ENCODE measurements around the gene CCNB2. TPM values are rescaled to one million over a fixed set of nuclear protein-coding genes. Genes with fewer than 3 reads are reported as not detected.
"Not testable (repeated sequence)": the region's sequence is repeated elsewhere in the genome, so short reads cannot be mapped to it uniquely, and the experiment has no call there.

The CCNB2 gene
- total RNA-seq, 1 donor from 2014 or later: 57.5 TPM

DNA sequence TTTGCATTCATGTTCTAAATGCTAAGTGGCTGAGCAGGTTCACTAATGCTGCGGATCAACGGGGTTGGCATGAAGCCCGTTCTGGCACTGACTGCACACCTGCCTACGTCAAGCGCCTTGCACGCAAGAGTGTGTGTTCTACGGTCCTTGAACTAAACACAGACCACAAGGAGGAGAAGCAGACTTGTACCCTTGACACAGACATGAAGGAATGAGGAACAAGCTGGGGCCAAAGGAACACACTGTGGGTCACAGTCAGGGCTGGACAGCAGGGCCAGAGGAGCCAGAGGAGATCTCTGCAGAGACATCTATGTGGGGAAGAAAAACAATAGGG is 53.7 kb downstream of the CCNB2 start:
- intact Hi-C loops (cut with micrococcal nuclease): no loop called here
- Mint-ChIP-seq H3K27ac (no peak overlapping the region), H3K27me3 (ENCODE audit: low read depth) (no peaks in the 10 kb centered on the region), H3K4me1 (ENCODE audit: low read depth) (no peaks in the 10 kb centered on the region), H3K9me3 (no peaks in the 10 kb centered on the region), H3K36me3 (ENCODE audit: low read depth) (peaks cover 26% of the 10 kb centered on the region), H3K4me3 (ENCODE audit: low read depth) (no peak overlapping the region)
- no peak for DNase-seq (ENCODE audit: low spot score)

DNA sequence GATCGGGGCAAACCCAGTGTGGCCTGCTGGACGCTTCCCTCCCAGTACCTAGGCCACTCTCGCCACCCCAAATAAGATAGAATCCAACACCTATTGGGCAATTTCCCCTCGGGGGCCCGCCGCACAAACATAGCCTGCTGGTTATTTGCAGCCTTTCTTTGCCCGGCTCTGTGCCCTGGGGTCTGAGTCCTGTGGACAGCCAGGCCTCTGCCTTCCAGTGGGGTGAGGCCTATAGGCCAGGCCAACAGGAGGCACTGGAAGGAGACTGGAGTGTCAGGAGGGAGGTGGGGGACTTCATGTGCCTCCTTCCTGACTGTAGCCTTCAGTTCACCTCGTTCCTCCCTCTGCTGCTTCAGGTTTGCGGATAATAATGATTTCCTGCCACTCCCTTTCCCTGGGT is 54.3 kb downstream of the CCNB2 start:
- Mint-ChIP-seq H3K27ac (no peak overlapping the region), H3K4me3 (ENCODE audit: low read depth) (no peak overlapping the region), H3K36me3 (ENCODE audit: low read depth) (peaks cover 30% of the 10 kb centered on the region), H3K9me3 (no peaks in the 10 kb centered on the region), H3K27me3 (ENCODE audit: low read depth) (no peaks in the 10 kb centered on the region), H3K4me1 (ENCODE audit: low read depth) (no peaks in the 10 kb centered on the region)
- DNase-seq (ENCODE audit: low spot score): no peak
- intact Hi-C loops (cut with micrococcal nuclease): no loop called here

DNA sequence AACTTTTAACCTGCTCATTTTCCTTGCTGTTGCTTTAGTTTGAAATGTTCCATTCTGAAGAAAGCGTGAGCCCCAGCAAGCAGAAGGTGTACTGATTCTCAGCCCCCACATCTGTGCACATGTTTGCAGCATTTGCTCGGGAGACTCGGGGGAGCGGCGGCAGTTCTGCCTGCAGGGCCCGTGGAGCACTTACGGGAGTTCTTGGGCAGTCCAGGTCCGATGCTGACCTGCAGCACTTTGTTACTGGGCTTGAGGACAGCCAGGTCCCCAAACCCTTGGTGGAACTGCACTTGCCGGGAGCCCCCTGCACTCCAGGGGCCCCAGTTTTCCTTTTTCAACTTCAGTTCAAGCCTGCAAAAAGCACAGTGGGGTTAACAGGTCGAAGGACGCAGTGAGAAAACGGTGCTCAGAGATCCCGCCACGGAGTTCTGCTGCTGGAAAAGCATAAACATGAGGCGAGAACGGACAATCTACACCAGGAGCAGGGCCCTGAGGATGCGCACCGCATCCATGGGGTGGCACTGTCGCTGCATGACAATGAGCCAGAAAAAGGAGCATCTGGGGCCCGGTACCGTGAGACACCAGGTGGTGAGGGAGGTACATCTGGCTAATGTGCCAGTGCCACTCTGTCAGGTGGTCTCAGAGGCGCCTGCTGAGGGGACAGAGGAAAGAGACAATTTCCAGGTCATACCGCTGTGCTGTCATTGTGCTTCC is 56.1 kb downstream of the CCNB2 start:
- Mint-ChIP-seq H3K4me1 (ENCODE audit: low read depth) (peaks cover 4% of the 10 kb centered on the region), H3K27ac (no peak overlapping the region), H3K36me3 (ENCODE audit: low read depth) (peaks cover 35% of the 10 kb centered on the region), H3K4me3 (ENCODE audit: low read depth) (no peak overlapping the region), H3K27me3 (ENCODE audit: low read depth) (no peaks in the 10 kb centered on the region), H3K9me3 (no peaks in the 10 kb centered on the region)
- peak; percentile 22 for DNase-seq (ENCODE audit: low spot score)
- intact Hi-C loops (cut with micrococcal nuclease): no loop called here

DNA sequence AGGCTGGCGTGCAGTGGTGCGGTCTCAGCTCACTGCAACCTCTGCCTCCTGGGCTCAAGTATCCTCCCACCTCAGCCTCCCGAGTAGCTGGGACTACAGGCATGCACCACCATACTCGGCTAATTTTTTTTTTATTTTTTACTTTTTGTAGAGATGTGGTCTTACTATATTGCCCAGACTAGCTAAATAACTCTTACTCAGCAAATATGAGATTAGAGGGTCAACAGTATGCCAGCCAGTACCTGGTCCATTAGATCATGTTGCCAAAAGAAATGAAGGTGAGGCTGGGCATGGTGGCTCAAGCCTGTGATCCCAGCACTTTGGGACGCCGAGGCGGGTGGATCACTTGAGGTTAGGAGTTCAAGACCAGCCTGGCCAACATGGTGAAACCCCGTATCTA is 57.1 kb downstream of the CCNB2 start:
- H3K4me3 Mint-ChIP-seq (ENCODE audit: low read depth); DNase-seq (ENCODE audit: low spot score); H3K27ac Mint-ChIP-seq; intact Hi-C loops (cut with micrococcal nuclease); H3K9me3 Mint-ChIP-seq; H3K27me3 Mint-ChIP-seq (ENCODE audit: low read depth); H3K4me1 Mint-ChIP-seq (ENCODE audit: low read depth): not testable (repeated sequence)
- H3K36me3 Mint-ChIP-seq (ENCODE audit: low read depth): peaks cover 42% of the 10 kb centered on the region

DNA sequence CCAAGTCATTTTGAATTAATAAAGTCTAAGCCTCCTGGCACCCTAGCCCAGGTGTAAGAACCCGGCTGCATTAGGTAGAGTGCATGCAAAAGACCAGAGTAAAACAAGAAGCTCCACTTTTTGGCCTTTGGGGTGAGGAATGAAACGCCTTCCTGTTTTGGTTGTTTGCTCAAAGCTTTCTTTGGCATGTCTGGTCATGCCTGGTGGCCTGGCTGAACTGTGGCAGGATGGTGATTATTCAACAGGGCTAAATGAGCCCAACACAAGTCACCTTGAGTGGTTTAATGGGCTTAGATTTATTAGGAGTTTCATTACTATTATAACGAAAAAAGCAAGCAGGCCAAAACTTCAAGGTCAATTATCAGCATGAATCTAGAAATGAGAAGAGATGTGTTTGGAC is 60.8 kb downstream of the CCNB2 start:
- H3K27me3 Mint-ChIP-seq (ENCODE audit: low read depth): no peaks in the 10 kb centered on the region
- H3K27ac Mint-ChIP-seq: no peak overlapping the region
- H3K4me1 Mint-ChIP-seq (ENCODE audit: low read depth): peaks cover 11% of the 10 kb centered on the region
- peaks cover 42% of the 10 kb centered on the region for H3K36me3 Mint-ChIP-seq (ENCODE audit: low read depth)
- H3K9me3 Mint-ChIP-seq: no peaks in the 10 kb centered on the region
- intact Hi-C loops (cut with micrococcal nuclease): no loop called here
- DNase-seq (ENCODE audit: low spot score): no peak
- no peak overlapping the region for H3K4me3 Mint-ChIP-seq (ENCODE audit: low read depth)

DNA sequence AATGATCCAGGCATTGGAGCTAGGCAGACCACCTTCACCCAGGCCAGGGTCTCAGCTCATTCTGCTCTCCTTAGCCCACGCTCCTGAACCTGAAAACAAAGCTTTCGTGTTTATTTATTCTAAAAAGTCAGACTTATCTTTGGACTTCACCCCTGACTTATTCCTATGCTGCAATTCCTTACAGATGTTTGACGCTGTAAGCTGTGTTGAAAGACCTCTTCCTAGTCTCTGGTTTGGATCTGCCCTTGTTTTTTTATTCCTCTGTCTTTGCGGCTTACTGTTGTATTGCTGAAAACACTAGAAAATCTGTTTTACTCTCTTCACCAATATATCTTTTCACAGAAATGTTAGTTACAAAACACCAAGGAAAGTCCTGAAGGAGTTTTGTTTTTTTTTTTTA is 61.2 kb downstream of the CCNB2 start:
- Mint-ChIP-seq H3K27me3 (ENCODE audit: low read depth) (no peaks in the 10 kb centered on the region), H3K36me3 (ENCODE audit: low read depth) (peaks cover 41% of the 10 kb centered on the region), H3K27ac (no peak overlapping the region), H3K4me3 (ENCODE audit: low read depth) (no peak overlapping the region), H3K4me1 (ENCODE audit: low read depth) (peaks cover 11% of the 10 kb centered on the region), H3K9me3 (no peaks in the 10 kb centered on the region)
- no peak for DNase-seq (ENCODE audit: low spot score)
- intact Hi-C loops (cut with micrococcal nuclease): no loop called here

DNA sequence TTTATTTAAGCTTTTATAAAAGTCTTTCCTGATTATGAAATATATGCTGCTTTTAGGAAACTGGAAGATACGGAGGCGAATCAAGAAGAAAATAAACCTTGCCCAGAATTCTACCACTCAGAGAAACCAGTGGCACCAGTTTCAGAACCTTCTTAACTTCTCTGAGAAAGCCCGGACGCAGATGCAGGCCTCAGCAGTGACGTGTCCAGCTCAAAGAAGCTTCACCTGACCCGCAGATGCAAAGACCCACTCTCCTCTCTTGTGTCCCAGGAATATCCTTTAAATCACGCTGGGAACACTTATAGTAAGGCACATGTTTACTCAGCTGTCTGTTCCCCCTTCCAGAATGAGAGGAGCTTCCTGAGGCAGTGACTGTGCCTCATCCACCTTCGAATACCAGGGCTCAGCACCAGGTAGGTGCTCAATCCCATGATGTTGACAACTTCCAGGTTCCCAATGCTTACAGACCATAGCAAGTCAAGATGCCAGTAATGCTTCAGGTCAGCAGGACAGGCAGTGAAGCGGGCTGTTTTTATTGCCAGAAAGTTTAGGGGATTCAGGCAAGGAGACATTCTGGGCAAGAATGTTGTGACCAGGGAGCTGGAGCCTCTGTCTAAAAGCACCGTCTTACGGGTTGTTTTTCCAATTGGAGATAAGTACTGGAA is 61.8 kb downstream of the CCNB2 start:
- Mint-ChIP-seq H3K27ac (no peak overlapping the region), H3K4me1 (ENCODE audit: low read depth) (peaks cover 11% of the 10 kb centered on the region), H3K36me3 (ENCODE audit: low read depth) (peaks cover 43% of the 10 kb centered on the region), H3K9me3 (no peaks in the 10 kb centered on the region), H3K27me3 (ENCODE audit: low read depth) (no peaks in the 10 kb centered on the region), H3K4me3 (ENCODE audit: low read depth) (no peak overlapping the region)
- no peak for DNase-seq (ENCODE audit: low spot score)
- intact Hi-C loops (cut with micrococcal nuclease): no loop called here

DNA sequence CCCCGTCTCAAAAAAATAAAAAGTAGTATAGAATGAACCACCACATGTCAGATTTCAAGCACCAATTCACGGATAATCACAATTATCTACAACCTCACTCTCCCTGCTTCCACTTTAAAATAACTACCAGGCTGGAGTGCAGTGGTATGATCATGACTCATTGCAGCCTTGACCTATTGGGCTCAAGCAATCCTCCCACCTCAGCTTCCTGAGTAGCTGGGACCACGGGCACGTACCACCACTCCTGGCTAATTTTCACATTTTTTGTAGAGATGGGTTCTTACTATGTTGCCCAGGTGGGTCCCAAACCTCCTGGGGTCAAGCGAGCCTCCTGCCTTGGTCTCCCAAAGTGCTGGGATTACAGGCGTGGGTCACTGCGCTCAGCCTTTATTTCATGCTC is 63.6 kb downstream of the CCNB2 start:
- Mint-ChIP-seq H3K36me3 (ENCODE audit: low read depth) (peaks cover 44% of the 10 kb centered on the region), H3K4me1 (ENCODE audit: low read depth) (peaks cover 11% of the 10 kb centered on the region), H3K27ac (no peak overlapping the region), H3K4me3 (ENCODE audit: low read depth) (no peak overlapping the region), H3K9me3 (no peaks in the 10 kb centered on the region), H3K27me3 (ENCODE audit: low read depth) (no peaks in the 10 kb centered on the region)
- no peak for DNase-seq (ENCODE audit: low spot score)
- intact Hi-C loops (cut with micrococcal nuclease): no loop called here

DNA sequence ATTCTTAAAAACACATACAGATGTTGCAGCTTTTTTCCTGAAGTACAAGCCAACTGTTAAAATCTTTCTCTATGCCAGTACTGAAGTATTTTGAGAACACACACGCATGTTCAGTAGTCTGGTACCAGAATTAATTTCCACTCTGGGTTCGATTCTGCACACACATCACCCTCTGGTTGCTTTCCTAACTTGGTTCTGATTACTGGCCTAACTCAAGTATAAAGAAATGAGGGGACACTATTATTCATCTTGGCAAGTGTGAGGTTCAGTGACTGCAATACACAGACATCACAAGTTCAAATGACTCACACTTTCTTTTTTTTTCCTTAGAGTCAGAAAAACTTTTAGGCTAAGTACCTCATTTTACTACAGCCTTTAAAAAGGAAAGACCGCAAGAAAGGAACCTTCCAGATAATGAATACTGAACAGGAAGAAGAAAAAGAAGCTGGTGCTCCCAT is 64.3 kb downstream of the CCNB2 start:
- Mint-ChIP-seq H3K27ac (peak overlapping the region; percentile 75), H3K27me3 (ENCODE audit: low read depth) (no peaks in the 10 kb centered on the region), H3K4me3 (ENCODE audit: low read depth) (no peak overlapping the region)

DNA sequence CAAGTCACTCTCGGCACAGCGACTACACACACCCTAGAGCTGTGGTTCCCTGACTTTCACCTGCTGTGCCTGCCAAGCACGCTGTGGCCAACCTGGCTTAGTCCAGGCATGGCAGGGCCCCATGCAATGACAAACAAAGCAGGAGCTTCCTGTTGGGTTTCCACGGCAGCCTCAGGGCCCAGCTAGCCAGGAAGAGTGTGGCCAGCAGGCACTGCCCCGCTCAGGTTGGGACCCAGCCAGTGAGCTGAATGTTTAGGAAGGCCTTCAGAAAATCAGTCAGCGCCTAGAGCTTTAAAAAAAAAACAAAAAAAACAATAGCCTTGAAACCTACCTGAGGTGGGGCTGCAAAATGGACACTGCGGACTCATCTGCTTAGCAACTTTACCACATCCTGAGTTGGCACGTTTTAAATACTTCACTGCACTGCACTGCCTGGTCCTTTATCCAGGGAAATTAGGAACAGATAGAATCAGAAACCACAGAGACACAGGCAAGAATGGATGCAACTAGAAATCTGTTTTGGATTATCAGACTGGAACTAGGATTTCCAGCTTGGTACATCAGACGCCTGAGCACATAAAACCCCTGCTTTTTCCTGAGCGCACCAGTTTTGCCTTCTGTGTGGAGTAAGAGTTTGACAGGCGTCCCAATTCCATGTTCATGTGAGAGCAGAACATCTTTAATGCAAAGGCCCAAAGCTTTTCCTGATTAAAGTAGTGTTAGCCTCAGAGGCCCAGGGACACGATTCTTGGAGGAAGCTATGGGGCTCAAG is 65.5 kb downstream of the CCNB2 start:
- DNase-seq (ENCODE audit: low spot score): no peak
- H3K27me3 Mint-ChIP-seq (ENCODE audit: low read depth): no peaks in the 10 kb centered on the region
- intact Hi-C loops (cut with micrococcal nuclease): loop anchor here (10.0 kb wide), 1 partner anchor 124 kb away; no protein-coding TSS in a partner anchor
- H3K4me1 Mint-ChIP-seq (ENCODE audit: low read depth): peaks cover 15% of the 10 kb centered on the region
- no peaks in the 10 kb centered on the region for H3K9me3 Mint-ChIP-seq
- no peak overlapping the region for H3K4me3 Mint-ChIP-seq (ENCODE audit: low read depth)
- H3K27ac Mint-ChIP-seq: no peak overlapping the region
- H3K36me3 Mint-ChIP-seq (ENCODE audit: low read depth): peaks cover 41% of the 10 kb centered on the region

More for the DNA sequence above, 64.3 kb downstream of the CCNB2 start:
- no peak for DNase-seq (ENCODE audit: low spot score)
- Mint-ChIP-seq H3K4me1 (ENCODE audit: low read depth) (peaks cover 11% of the 10 kb centered on the region), H3K36me3 (ENCODE audit: low read depth) (peaks cover 45% of the 10 kb centered on the region), H3K9me3 (no peaks in the 10 kb centered on the region)
- intact Hi-C loops (cut with micrococcal nuclease): no loop called here

DNA sequence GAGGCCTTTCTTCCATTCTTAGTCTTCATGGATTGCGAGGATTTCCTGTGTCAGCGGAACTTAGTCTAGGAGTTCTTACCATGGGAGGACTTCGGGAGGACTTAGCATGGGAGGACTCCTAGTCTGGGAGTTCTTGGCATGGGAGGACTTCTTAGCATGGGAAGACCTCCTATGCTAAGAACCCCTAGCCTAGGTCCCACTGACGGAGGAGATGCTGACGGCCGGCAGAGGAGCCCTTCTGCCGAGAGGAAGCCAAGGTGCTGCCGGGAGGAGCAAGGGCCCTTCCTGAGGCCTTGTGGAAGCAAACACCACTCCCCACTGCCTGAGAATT is 66.1 kb downstream of the CCNB2 start:
- intact Hi-C loops (cut with micrococcal nuclease): loop anchor here (10.0 kb wide), 1 partner anchor 124 kb away; no protein-coding TSS in a partner anchor
- no peaks in the 10 kb centered on the region for H3K27me3 Mint-ChIP-seq (ENCODE audit: low read depth)

DNA sequence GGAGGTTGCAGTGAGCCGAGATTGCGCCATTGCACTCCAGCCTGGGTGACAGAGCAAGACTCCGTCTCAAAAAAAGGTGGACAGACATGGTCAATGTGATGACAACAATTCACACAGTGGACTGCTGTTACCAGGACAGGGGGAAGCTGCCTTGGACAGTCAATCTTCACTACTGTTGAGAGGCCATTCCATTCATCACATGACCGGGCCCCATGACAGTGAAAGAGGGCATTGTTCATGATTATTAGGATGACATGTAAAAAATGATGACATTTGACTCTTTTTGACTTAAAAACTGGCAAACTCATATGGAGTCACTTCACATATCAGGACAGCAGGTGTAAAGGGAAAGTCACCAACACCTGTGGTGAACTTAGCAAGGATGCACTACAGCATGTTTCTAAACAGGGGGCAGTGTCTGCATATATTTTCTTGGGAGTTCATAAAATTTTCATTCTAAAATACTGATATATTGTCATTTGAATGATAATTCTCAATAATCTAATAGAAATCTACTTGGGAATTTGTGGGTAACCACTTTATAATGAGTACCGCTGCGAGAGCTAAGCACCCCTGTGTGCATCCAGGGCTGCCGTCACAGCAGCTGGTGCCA is 67.4 kb downstream of the CCNB2 start:
- Mint-ChIP-seq H3K4me1 (ENCODE audit: low read depth) (peaks cover 21% of the 10 kb centered on the region), H3K27me3 (ENCODE audit: low read depth) (peaks cover 2% of the 10 kb centered on the region), H3K36me3 (ENCODE audit: low read depth) (peaks cover 34% of the 10 kb centered on the region), H3K27ac (no peak overlapping the region), H3K4me3 (ENCODE audit: low read depth) (no peak overlapping the region), H3K9me3 (no peaks in the 10 kb centered on the region)
- no peak for DNase-seq (ENCODE audit: low spot score)
- intact Hi-C loops (cut with micrococcal nuclease): loop anchor here (10.0 kb wide), 1 partner anchor 122 kb away; no protein-coding TSS in a partner anchor

More for the DNA sequence above, 66.1 kb downstream of the CCNB2 start:
- no peak overlapping the region for H3K27ac Mint-ChIP-seq
- H3K4me1 Mint-ChIP-seq (ENCODE audit: low read depth): peaks cover 11% of the 10 kb centered on the region
- no peak for DNase-seq (ENCODE audit: low spot score)
- no peak overlapping the region for H3K4me3 Mint-ChIP-seq (ENCODE audit: low read depth)
- H3K9me3 Mint-ChIP-seq: no peaks in the 10 kb centered on the region
- H3K36me3 Mint-ChIP-seq (ENCODE audit: low read depth): peaks cover 39% of the 10 kb centered on the region

Measured in activated T-helper 2 cell treated with anti-CD3 and anti-CD28 coated beads, Interferon-gamma antibody, Interleukin-2, Interleukin-4, amounts not matched to agents 10 μg/mL and 5 μg/mL and 100 μg/mL, durations not matched to agents 14 hours and 24 hours and 36 hours (primary cell).